SU-DHL-6 (cell line): Measurements from ENCODE around the gene SELENBP1.
"Not testable (repeated sequence)": the region's sequence is repeated elsewhere in the genome, so short reads cannot be mapped to it uniquely, and the experiment has no call there.

Experiments
- H2AFZ ChIP-seq: fragments of 200-600 bp; sonication (generic); 2 replicates; pipeline ENCODE4 v1.6.1; 2014; ENCODE audit warnings: low read depth, mild to moderate bottlenecking, moderate library complexity, mixed read lengths, antibody characterized with exemption, low read length; ENCODE audit not compliant: severe bottlenecking
- H3F3A ChIP-seq: fragments of 200-600 bp; shearing (Covaris generic); 2 replicates; pipeline ENCODE4 v1.6.0; 2016; ENCODE audit warnings: antibody characterized with exemption, mild to moderate bottlenecking; ENCODE audit not compliant: insufficient read depth
- H3K27ac ChIP-seq: fragments of 200-600 bp; sonication (generic); 2 replicates; pipeline ENCODE4 v1.5.1; 2016; ENCODE audit warnings: low read depth, mild to moderate bottlenecking, low read length, moderate library complexity, mixed read lengths
- H3K27me3 ChIP-seq: fragments of 200-600 bp; sonication (generic), shearing (Covaris generic); 2 replicates; pipeline ENCODE4 v1.6.0; 2014; ENCODE audit warnings: mild to moderate bottlenecking, low read length
- H3K36me3 ChIP-seq: fragments of 200-600 bp; sonication (generic); 2 replicates; pipeline ENCODE4 v1.6.1; 2014; ENCODE audit warnings: mild to moderate bottlenecking, low read length, mixed read lengths
- H3K4me2 ChIP-seq: fragments of 300-600, 200-600 bp; shearing (Covaris generic), sonication (generic); 2 replicates; pipeline ENCODE4 v1.6.0; 2014; ENCODE audit warnings: low read length, low read depth, mild to moderate bottlenecking; ENCODE audit not compliant: poor library complexity, severe bottlenecking
- H3K4me3 ChIP-seq: fragments of 200-600 bp; sonication (generic); 2 replicates; pipeline ENCODE4 v1.5.1; 2014; ENCODE audit warnings: antibody characterized with exemption, low read length, mild to moderate bottlenecking, mixed read lengths; ENCODE audit not compliant: insufficient read depth, poor library complexity, severe bottlenecking
- H3K79me2 ChIP-seq: fragments of 200-600 bp; sonication (generic); 2 replicates; pipeline ENCODE4 v1.6.1; 2014; ENCODE audit warnings: mild to moderate bottlenecking, low read length, moderate library complexity; ENCODE audit not compliant: insufficient read depth
- H3K9ac ChIP-seq: fragments of 200-600 bp; sonication (generic); 2 replicates; pipeline ENCODE4 v1.7.0; 2014; ENCODE audit warnings: mild to moderate bottlenecking, low read length
- H3K9me2 ChIP-seq: fragments of 200-600 bp; sonication (generic); replicated peaks from 2 replicates; pipeline ENCODE4 v1.6.1; 2014; ENCODE audit warnings: low read length; ENCODE audit not compliant: insufficient read depth
- H3K9me3 ChIP-seq: fragments of 200-600 bp; sonication (generic); 2 replicates; pipeline ENCODE4 v1.6.1; 2014; ENCODE audit warnings: low read length, mixed read lengths; ENCODE audit not compliant: insufficient read depth
- H4K20me1 ChIP-seq: fragments of 200-600 bp; sonication (generic); 2 replicates; pipeline ENCODE4 v1.6.1; 2014; ENCODE audit warnings: low read depth, mild to moderate bottlenecking, antibody characterized with exemption, low read length, moderate library complexity, mixed read lengths
- CTCF ChIP-seq: fragments of 200-600 bp; sonication (generic); IDR thresholded peaks from one replicate; pipeline ENCODE4 v1.5.1; 2017; ENCODE audit warnings: antibody characterized with exemption, mild to moderate bottlenecking, low read length, moderate library complexity; ENCODE audit not compliant: insufficient read depth, poor library complexity, severe bottlenecking
- EZH2phosphoT487 ChIP-seq: fragments of 200-600 bp; sonication (generic), shearing (Covaris generic); conservative IDR thresholded peaks from 2 replicates; pipeline ENCODE4 v1.6.1; 2018; ENCODE audit warnings: mild to moderate bottlenecking, antibody characterized with exemption, low read length, moderate library complexity, mixed read lengths

Gene SELENBP1

GRCh38 chr1:151352021-151352718 lies 20.3 kb downstream of the SELENBP1 start:
- TF ChIP-seq CTCF, result no peak
- Histone ChIP-seq H4K20me1 (no peaks in the 10 kb centered on the region), H2AFZ (no peak overlapping the region), H3K27me3 (no peaks in the 10 kb centered on the region), H3K4me2 (no peak overlapping the region), H3F3A (no peaks in the 10 kb centered on the region), H3K27ac (no peak overlapping the region), H3K9me2 (no peaks in the 10 kb centered on the region), H3K9me3 (no peaks in the 10 kb centered on the region; the same call in 1 of the 2 replicates), H3K4me3 (no peak overlapping the region), H3K79me2 (no peaks in the 10 kb centered on the region), H3K9ac (no peak overlapping the region), H3K36me3 (no peaks in the 10 kb centered on the region)

GRCh38 chr1:151350323-151350722 lies 22.2 kb downstream of the SELENBP1 start:
- not testable (repeated sequence) for H3K36me3 ChIP-seq, H3K27me3 ChIP-seq, H3K4me2 ChIP-seq, H3K27ac ChIP-seq, H3F3A ChIP-seq, H3K9ac ChIP-seq, H4K20me1 ChIP-seq, H2AFZ ChIP-seq, H3K9me2 ChIP-seq, H3K9me3 ChIP-seq, H3K4me3 ChIP-seq
- H3K79me2 ChIP-seq, result peaks cover 11% of the 10 kb centered on the region

GRCh38 chr1:151347523-151348246 lies 24.8 kb downstream of the SELENBP1 start:
- no peak for TF ChIP-seq CTCF
- TF ChIP-seq EZH2phosphoT487, result no peak
- Histone ChIP-seq H3K36me3 (no peaks in the 10 kb centered on the region), H3K9me2 (no peaks in the 10 kb centered on the region), H3F3A (no peaks in the 10 kb centered on the region), H3K9ac (peak overlapping the region; percentile 53), H3K4me3 (peak overlapping the region; percentile 55), H3K4me2 (peak overlapping the region; percentile 80), H2AFZ (peak overlapping the region; percentile 81), H3K27me3 (no peaks in the 10 kb centered on the region), H3K27ac (peak overlapping the region; percentile 72), H4K20me1 (no peaks in the 10 kb centered on the region), H3K9me3 (no peaks in the 10 kb centered on the region; the same call in 1 of the 2 replicates), H3K79me2 (peaks cover 11% of the 10 kb centered on the region)
